Ishikawa (cell line): Measurements from ENCODE around the gene PCYT1B.

Experiments used
- CEBPB ChIP-seq: IDR thresholded peaks from 2 replicates; pipeline ENCODE4 v1.6.1; 2012
- CREB1 ChIP-seq: IDR thresholded peaks from 2 replicates; pipeline ENCODE4 v1.6.1; 2012; ENCODE audit warnings: low read depth
- EGR1 ChIP-seq: IDR thresholded peaks from 2 replicates; pipeline ENCODE4 v1.6.1; 2012
- EP300 ChIP-seq: IDR thresholded peaks from 2 replicates; pipeline ENCODE4 v1.6.1; 2012; ENCODE audit warnings: borderline replicate concordance
- FOXM1 ChIP-seq: IDR thresholded peaks from 2 replicates; pipeline ENCODE4 v1.6.1; 2012; ENCODE audit warnings: low read depth, borderline replicate concordance
- NFIC ChIP-seq: IDR thresholded peaks from 2 replicates; pipeline ENCODE4 v1.6.1; 2012
- RAD21 ChIP-seq: IDR thresholded peaks from 2 replicates; pipeline ENCODE4 v1.6.1; 2012; ENCODE audit warnings: low read depth
- TAF1 ChIP-seq: IDR thresholded peaks from 2 replicates; pipeline ENCODE4 v1.6.1; 2012; ENCODE audit warnings: low read depth, mild to moderate bottlenecking
- TCF12 ChIP-seq: IDR thresholded peaks from 2 replicates; pipeline ENCODE4 v1.6.1; 2012; ENCODE audit warnings: low read depth
- TEAD4 ChIP-seq: IDR thresholded peaks from 2 replicates; pipeline ENCODE4 v1.6.1; 2012
- YY1 ChIP-seq: IDR thresholded peaks from 2 replicates; pipeline ENCODE4 v1.6.1; 2012; ENCODE audit warnings: low read depth
- ZBTB7A ChIP-seq: IDR thresholded peaks from 2 replicates; pipeline ENCODE4 v1.6.1; 2012; ENCODE audit warnings: low read depth
- TF ChIP-seq, protein P1 (sequence below): IDR thresholded peaks from 2 replicates; pipeline ENCODE4 v1.6.1; 2012
- TF ChIP-seq, protein P2 (sequence below): IDR thresholded peaks from 2 replicates; pipeline ENCODE4 v1.6.1; 2012; ENCODE audit warnings: low read depth, mild to moderate bottlenecking
- TF ChIP-seq, protein P3 (sequence below): IDR thresholded peaks from 2 replicates; pipeline ENCODE4 v1.6.1; 2012

PCYT1B gene

DNA sequence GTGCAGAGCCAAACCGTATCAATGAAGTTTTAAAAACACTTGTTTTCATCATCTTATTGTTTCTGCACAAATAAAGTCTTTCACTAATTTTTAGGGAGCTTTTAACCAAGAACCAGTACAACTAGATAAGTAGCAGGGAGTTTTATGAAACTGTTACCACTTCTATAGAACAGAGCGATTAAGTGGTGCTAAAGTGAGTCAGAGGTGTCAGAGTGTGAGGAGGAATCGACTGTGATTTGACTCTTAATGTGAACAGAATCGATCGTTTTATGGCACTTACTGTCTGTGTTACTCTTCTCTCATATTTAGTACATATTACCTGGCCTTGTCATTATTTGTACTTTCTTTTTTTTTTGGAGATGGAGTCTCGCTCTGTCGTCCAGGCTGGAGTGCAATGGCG lies 138.8 kb downstream of the PCYT1B start:
- no peak for TF ChIP-seq CREB1
- TF ChIP-seq TEAD4 = no peak
- no peak for TF ChIP-seq RAD21
- TF ChIP-seq TCF12 = no peak
- TF ChIP-seq YY1 = no peak
- TF ChIP-seq EP300 = no peak
- TF ChIP-seq, protein P1, sequence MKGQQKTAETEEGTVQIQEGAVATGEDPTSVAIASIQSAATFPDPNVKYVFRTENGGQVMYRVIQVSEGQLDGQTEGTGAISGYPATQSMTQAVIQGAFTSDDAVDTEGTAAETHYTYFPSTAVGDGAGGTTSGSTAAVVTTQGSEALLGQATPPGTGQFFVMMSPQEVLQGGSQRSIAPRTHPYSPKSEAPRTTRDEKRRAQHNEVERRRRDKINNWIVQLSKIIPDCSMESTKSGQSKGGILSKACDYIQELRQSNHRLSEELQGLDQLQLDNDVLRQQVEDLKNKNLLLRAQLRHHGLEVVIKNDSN = no peak
- TF ChIP-seq EGR1 = no peak
- TF ChIP-seq, protein P2, sequence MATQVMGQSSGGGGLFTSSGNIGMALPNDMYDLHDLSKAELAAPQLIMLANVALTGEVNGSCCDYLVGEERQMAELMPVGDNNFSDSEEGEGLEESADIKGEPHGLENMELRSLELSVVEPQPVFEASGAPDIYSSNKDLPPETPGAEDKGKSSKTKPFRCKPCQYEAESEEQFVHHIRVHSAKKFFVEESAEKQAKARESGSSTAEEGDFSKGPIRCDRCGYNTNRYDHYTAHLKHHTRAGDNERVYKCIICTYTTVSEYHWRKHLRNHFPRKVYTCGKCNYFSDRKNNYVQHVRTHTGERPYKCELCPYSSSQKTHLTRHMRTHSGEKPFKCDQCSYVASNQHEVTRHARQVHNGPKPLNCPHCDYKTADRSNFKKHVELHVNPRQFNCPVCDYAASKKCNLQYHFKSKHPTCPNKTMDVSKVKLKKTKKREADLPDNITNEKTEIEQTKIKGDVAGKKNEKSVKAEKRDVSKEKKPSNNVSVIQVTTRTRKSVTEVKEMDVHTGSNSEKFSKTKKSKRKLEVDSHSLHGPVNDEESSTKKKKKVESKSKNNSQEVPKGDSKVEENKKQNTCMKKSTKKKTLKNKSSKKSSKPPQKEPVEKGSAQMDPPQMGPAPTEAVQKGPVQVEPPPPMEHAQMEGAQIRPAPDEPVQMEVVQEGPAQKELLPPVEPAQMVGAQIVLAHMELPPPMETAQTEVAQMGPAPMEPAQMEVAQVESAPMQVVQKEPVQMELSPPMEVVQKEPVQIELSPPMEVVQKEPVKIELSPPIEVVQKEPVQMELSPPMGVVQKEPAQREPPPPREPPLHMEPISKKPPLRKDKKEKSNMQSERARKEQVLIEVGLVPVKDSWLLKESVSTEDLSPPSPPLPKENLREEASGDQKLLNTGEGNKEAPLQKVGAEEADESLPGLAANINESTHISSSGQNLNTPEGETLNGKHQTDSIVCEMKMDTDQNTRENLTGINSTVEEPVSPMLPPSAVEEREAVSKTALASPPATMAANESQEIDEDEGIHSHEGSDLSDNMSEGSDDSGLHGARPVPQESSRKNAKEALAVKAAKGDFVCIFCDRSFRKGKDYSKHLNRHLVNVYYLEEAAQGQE = no peak
- TF ChIP-seq, protein P3, sequence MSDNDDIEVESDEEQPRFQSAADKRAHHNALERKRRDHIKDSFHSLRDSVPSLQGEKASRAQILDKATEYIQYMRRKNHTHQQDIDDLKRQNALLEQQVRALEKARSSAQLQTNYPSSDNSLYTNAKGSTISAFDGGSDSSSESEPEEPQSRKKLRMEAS = no peak
- no peak for TF ChIP-seq NFIC
- no peak for TF ChIP-seq FOXM1
- TF ChIP-seq ZBTB7A = no peak
- TF ChIP-seq TAF1 = no peak
- TF ChIP-seq CEBPB = no peak
